Measurements from ENCODE around the gene HABP4. TPM values are rescaled to one million over a fixed set of nuclear protein-coding genes. Genes with fewer than 3 reads are reported as not detected.

Gene HABP4
- total RNA-seq, 1 experiment from 2014 or later = 21.0 TPM

- DNase-seq (ENCODE audit: low read depth, low spot score) (no peak), ATAC-seq (no peak)
- ChIA-PET CTCF (no interaction called here), POLR2A (no interaction called here), RAD21 (ENCODE audit: low non-redundant PET in 1 of 2, low total read pairs in 2 of 2, uncharacterized antibody in 2 of 2, unreplicated experiment in 2 of 2) (no interaction called here)
- intact Hi-C loops (cut with micrococcal nuclease) = no loop called here
- Histone ChIP-seq H3K4me1 (ENCODE audit: control insufficient read depth in 1 of 2, insufficient read depth in 2 of 2, low read length in 2 of 2) (no peaks in the 10 kb centered on the region), H3K27me3 (ENCODE audit: insufficient read depth, low read length) (no peaks in the 10 kb centered on the region), H3K79me2 (ENCODE audit: insufficient read depth, low read length) (no peaks in the 10 kb centered on the region), H3K27ac (ENCODE audit: low read depth, low read length) (no peak overlapping the region), H3K9me3 (ENCODE audit: control insufficient read depth in 1 of 2, insufficient read depth in 1 of 2, low read depth in 1 of 2, low read length in 2 of 2) (no peaks in the 10 kb centered on the region), H3K4me2 (ENCODE audit: low read length) (no peak overlapping the region), H2AFZ (ENCODE audit: low read depth, low read length, poor library complexity, severe bottlenecking) (no peak overlapping the region), H3K4me3 (replicated peaks in 1 of 2; ENCODE audit: low read depth in 1 of 2, low read length in 2 of 2) (no peak overlapping the region), H3K9ac (ENCODE audit: low read length) (no peak overlapping the region), H4K20me1 (ENCODE audit: insufficient read depth) (no peaks in the 10 kb centered on the region), H3K36me3 (ENCODE audit: control insufficient read depth in 1 of 2, insufficient read depth in 2 of 2, low read length in 2 of 2) (no peaks in the 10 kb centered on the region), H3K9me2 (ENCODE audit: insufficient read depth) (no peaks in the 10 kb centered on the region)
- TF ChIP-seq SP1 (IDR thresholded peaks at IDR 0.05; ENCODE audit: low read depth) = no peak
- TF ChIP-seq RAD21 (IDR thresholded peaks at IDR 0.05; ENCODE audit: low read depth) = no peak
- no peak for TF ChIP-seq ZNF274 (IDR thresholded peaks at IDR 0.05; ENCODE audit: low read depth, low read length)
- TF ChIP-seq ELF1 (IDR thresholded peaks at IDR 0.05; ENCODE audit: borderline replicate concordance, low read depth) = no peak
- TF ChIP-seq POLR2AphosphoS5 (IDR thresholded peaks at IDR 0.05; ENCODE audit: low read depth, low read length) = no peak
- TF ChIP-seq ZBTB33 (IDR thresholded peaks at IDR 0.05; ENCODE audit: extremely low read depth, insufficient replicate concordance, low read length) = no peak
- no TSS peak for BruUV-seq (replicated peaks)
Observed at GRCh38 chr9:96505316-96505991, 55.5 kb downstream of the HABP4 start.

Data from HCT116 (cell line).